Activated naive CD8-positive, alpha-beta T cell treated with anti-CD3 and anti-CD28 coated beads for 36 hours (primary cell): ENCODE data around the gene PHYHD1. TPM values are rescaled to one million over a fixed set of nuclear protein-coding genes. Genes with fewer than 3 reads are reported as not detected.

Experiments used
- DNase-seq: peaks from one replicate; pipeline ENCODE4 v3.0.0; 2021
- H3K27ac Mint-ChIP-seq: one replicate; pipeline ENCODE4 v1.8.0; 2022; ENCODE audit warnings: mild to moderate bottlenecking, moderate library complexity, mixed read lengths
- H3K27me3 Mint-ChIP-seq: one replicate; pipeline ENCODE4 v1.8.0; 2022; ENCODE audit warnings: mild to moderate bottlenecking, mixed read lengths
- H3K36me3 Mint-ChIP-seq: one replicate; pipeline ENCODE4 v1.8.0; 2021; ENCODE audit warnings: mild to moderate bottlenecking, mixed read lengths
- H3K4me1 Mint-ChIP-seq: one replicate; pipeline ENCODE4 v1.8.0; 2021; ENCODE audit warnings: mixed read lengths
- H3K4me3 Mint-ChIP-seq: one replicate; pipeline ENCODE4 v1.8.0; 2022; ENCODE audit warnings: mild to moderate bottlenecking, moderate library complexity, mixed read lengths
- H3K9me3 Mint-ChIP-seq: one replicate; pipeline ENCODE4 v1.8.0; 2022; ENCODE audit warnings: mixed read lengths
- total RNA-seq, 2 experiments: library from RNA; stranded (reverse); gene quantifications; one replicate each; pipeline ENCODE4 v1.2.3, GENCODE V29; 2021

The PHYHD1 gene
- total RNA-seq, 2 experiments from 2014 or later: 0.49 to 0.52 TPM

DNA sequence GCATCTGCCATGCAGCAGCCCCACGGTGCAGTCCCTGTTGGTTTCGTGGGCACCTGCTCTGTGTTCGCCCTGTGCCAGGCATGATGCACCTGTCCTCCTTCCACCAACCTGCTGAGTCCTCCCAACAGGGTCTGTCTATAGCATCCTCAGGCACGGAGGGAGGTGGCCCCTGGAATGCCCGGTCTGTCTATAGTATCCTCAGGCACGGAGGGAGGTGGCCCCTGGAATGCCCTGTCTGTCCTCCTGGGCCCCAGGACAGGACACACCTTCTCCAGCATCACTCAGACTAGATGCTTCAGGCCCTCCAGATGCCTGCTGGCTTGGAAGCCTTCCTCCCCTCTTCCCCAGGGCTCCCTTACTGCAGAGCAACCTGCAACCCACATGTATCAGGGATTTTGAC, 9.9 kb upstream of the PHYHD1 start:
- H3K4me3 Mint-ChIP-seq: no peak overlapping the region
- H3K27ac Mint-ChIP-seq: no peak overlapping the region
- H3K4me1 Mint-ChIP-seq: peaks cover 55% of the 10 kb centered on the region

DNA sequence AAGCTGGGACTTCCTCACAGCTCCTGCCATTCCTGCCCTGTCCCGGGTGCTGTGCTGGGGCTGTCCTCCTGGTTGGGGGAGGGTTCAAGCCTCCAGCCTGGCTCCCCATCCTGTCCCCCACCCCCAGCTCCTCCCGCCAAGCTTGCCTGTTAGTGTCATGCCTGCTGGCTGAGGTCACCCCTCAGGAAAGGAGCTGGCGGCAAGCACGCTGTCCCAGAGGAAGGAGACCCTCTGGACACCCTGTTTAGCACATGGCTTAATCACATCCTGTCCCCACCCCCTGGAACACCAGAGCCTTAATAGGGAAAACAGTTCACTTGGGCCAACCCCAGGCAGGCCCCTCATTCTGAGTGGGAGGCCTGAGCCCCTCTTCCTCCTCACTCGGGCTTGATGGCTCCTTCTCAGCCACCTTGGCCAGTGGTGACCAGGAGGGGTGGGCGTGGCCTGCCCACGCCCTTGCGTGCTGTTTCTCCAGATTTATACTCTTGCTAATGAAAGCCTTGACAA, 9.2 kb upstream of the PHYHD1 start:
- H3K36me3 Mint-ChIP-seq: peaks cover 31% of the 10 kb centered on the region
- no peaks in the 10 kb centered on the region for H3K9me3 Mint-ChIP-seq
- no peak overlapping the region for H3K27ac Mint-ChIP-seq
- no peak overlapping the region for H3K4me3 Mint-ChIP-seq
- no peaks in the 10 kb centered on the region for H3K27me3 Mint-ChIP-seq
- H3K4me1 Mint-ChIP-seq: peaks cover 52% of the 10 kb centered on the region
- no peak for DNase-seq

More for the DNA sequence above, 9.9 kb upstream of the PHYHD1 start:
- Mint-ChIP-seq H3K27me3 (no peaks in the 10 kb centered on the region), H3K36me3 (peaks cover 31% of the 10 kb centered on the region), H3K9me3 (no peaks in the 10 kb centered on the region)
- DNase-seq: no peak

DNA sequence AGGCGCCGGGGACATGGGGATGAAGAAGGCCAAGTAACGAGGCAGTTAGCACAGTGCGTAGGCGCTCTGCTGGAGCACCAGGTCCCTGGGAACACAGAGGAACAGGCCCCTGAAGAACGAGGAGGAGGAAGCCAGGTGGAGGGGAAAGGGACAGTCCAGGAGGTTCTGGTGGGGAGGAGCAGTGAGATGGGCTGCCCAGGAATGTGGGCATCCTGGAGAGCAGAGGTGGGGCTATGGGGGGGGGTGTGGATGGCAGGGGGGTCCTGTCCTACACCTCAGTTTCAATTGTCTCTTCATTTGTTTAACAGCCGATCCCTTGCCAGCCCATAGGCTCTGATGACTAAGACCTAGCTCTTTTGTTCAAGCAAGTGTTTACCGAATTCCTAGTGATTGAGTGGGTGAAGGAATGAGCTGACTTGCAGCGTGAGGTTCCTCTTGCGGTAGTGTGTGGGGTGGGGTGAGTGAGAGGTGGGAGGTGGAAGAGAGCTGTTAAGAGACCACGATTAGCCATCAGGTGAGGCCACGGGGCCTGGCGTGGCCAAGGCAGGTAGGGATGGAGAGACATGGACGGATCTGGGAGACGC, 8.4 kb upstream of the PHYHD1 start:
- no peaks in the 10 kb centered on the region for H3K27me3 Mint-ChIP-seq
- H3K4me1 Mint-ChIP-seq: peaks cover 50% of the 10 kb centered on the region
- no peak overlapping the region for H3K4me3 Mint-ChIP-seq
- no peak for DNase-seq
- no peaks in the 10 kb centered on the region for H3K9me3 Mint-ChIP-seq
- peaks cover 29% of the 10 kb centered on the region for H3K36me3 Mint-ChIP-seq
- H3K27ac Mint-ChIP-seq: peak overlapping the region; percentile 30

DNA sequence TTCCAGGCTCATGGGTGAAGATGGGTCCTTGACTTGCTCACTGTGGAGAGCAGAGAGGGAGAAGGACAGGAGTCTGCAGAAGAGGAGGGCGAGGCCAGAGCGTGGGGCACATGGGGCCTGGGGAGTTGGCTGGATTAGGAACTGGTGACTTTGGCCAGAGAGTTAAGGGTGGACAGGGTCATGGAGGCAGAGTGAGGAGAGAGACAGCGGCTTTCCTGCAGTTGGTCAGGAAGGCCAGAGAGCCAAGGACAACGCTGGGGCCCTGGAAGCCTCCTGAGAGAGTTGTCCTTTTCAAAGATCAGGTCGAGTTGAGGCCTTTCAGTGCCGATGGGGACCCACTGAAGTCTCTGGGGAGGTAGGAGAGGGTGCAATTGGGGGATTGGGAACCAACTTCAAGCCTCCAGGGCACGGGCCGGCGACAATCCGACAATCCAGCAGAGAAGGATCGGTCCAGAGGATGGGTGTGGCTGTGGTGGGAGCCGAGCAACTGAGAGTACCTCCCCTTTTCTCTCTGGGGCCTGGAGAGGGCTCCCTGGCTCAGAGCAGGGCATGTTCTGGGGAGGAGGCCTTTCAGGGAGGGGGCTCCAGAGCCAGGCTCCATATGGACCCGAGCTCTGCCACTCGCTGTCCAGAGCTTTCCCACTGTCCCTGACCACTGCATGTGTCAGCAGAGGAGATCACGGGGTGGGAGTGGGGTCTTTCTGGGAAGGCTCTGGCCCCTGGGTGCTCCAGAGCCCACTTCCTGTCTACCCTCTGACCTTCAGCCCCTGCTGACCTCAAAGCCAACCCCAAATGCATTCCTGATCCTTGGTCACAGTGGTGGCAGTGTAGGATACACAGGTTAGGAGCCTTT, 7.5 kb upstream of the PHYHD1 start:
- no peak overlapping the region for H3K4me3 Mint-ChIP-seq
- H3K36me3 Mint-ChIP-seq: peaks cover 22% of the 10 kb centered on the region
- H3K27me3 Mint-ChIP-seq: no peaks in the 10 kb centered on the region
- no peaks in the 10 kb centered on the region for H3K9me3 Mint-ChIP-seq
- peaks cover 50% of the 10 kb centered on the region for H3K4me1 Mint-ChIP-seq
- H3K27ac Mint-ChIP-seq: peak overlapping the region; percentile 30
- DNase-seq: no peak

DNA sequence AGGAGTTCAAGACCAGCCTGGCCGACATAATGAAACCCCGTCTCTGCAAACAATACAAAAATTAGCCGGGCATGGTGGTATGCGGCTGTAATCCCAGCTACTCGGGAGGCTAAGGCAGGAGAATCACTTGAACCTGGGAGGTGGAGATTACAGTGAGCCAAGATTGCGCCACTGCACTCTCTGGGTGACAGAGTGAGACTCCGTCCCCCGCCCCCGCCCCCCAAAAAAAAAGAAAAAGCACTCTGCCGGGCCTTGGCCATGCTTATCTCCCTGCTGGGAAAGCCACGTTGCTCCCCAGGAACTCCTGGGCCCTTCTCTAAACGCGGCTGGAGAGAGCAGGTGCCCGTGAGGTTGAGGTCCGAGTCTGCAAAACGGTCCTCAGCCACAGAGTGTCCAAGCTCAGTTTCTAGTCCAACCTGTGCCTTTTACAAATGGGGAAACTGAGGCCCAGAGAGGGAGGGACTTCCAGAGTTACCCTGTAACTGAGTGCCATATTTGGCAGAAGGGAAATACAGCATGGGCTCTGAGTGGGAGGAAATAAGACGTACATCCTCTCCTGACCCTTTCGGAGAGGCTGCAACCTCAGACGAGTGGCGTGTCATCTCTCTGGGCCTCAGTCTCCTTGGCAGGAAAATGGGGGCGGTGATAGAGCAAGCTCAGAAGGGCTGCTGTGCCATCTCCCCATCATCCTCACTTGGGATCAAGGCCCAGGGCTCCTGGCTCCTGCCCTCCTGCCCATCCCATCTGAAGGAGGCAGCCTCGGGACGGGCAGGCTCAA, 6.6 kb upstream of the PHYHD1 start:
- H3K9me3 Mint-ChIP-seq: no peaks in the 10 kb centered on the region
- DNase-seq: no peak
- peaks cover 14% of the 10 kb centered on the region for H3K36me3 Mint-ChIP-seq
- H3K4me1 Mint-ChIP-seq: peaks cover 50% of the 10 kb centered on the region
- no peak overlapping the region for H3K4me3 Mint-ChIP-seq
- H3K27me3 Mint-ChIP-seq: no peaks in the 10 kb centered on the region
- no peak overlapping the region for H3K27ac Mint-ChIP-seq

DNA sequence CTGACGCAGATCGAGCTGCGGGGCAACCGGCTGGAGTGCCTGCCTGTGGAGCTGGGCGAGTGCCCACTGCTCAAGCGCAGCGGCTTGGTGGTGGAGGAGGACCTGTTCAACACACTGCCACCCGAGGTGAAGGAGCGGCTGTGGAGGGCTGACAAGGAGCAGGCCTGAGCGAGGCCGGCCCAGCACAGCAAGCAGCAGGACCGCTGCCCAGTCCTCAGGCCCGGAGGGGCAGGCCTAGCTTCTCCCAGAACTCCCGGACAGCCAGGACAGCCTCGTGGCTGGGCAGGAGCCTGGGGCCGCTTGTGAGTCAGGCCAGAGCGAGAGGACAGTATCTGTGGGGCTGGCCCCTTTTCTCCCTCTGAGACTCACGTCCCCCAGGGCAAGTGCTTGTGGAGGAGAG, 4.6 kb upstream of the PHYHD1 start:
- no peak for DNase-seq
- Mint-ChIP-seq H3K27ac (no peak overlapping the region), H3K4me1 (peaks cover 36% of the 10 kb centered on the region), H3K36me3 (peaks cover 9% of the 10 kb centered on the region), H3K4me3 (no peak overlapping the region), H3K27me3 (no peaks in the 10 kb centered on the region), H3K9me3 (no peaks in the 10 kb centered on the region)

DNA sequence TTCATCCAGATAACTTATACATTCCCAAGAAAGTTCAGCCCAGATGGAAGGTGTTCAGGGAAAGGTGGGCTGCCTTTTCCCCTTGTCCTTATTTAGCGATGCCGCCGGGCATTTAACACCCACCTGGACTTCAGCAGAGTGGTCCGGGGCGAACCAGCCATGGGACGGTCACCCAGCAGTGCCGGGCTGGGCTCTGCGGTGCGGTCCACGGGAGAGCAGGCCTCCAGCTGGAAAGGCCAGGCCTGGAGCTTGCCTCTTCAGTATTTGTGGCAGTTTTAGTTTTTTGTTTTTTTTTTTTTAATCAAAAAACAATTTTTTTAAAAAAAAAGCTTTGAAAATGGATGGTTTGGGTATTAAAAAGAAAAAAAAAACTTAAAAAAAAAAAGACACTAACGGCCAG, 4.0 kb upstream of the PHYHD1 start:
- Mint-ChIP-seq H3K4me1 (peaks cover 31% of the 10 kb centered on the region), H3K36me3 (peaks cover 9% of the 10 kb centered on the region), H3K27me3 (no peaks in the 10 kb centered on the region), H3K9me3 (no peaks in the 10 kb centered on the region), H3K4me3 (no peak overlapping the region), H3K27ac (no peak overlapping the region)
- no peak for DNase-seq

DNA sequence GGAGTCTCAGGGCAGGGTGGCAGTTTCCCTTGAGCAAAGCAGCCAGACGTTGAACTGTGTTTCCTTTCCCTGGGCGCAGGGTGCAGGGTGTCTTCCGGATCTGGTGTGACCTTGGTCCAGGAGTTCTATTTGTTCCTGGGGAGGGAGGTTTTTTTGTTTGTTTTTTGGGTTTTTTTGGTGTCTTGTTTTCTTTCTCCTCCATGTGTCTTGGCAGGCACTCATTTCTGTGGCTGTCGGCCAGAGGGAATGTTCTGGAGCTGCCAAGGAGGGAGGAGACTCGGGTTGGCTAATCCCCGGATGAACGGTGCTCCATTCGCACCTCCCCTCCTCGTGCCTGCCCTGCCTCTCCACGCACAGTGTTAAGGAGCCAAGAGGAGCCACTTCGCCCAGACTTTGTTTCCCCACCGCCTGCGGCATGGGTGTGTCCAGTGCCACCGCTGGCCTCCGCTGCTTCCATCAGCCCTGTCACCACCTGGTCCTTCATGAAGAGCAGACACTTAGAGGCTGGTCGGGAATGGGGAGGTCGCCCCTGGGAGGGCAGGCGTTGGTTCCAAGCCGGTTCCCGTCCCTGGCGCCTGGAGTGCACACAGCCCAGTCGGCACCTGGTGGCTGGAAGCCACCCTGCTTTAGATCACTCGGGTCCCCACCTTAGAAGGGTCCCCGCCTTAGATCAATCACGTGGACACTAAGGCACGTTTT, 3.5 kb upstream of the PHYHD1 start:
- H3K9me3 Mint-ChIP-seq: no peaks in the 10 kb centered on the region

DNA sequence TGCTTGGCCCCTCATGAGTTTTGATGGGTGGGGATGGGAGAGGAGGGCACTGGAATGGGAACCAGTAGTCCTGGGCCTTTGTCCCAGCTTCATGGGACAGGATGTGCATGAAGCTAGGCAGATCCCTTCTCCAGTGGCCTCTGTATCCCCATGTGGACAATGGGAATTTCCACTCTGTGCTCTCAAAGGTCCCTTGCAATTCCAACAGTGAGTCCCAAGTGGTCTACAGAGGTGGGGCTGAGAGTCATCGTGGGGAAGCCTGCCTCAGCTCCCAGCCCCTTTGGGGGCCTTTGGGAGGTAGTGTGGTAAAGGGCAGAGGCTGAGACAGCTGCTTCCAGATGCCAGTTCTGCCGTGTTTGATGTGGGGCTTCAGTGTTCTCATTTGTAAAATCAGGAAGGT, 1.9 kb upstream of the PHYHD1 start:
- DNase-seq: no peak
- Mint-ChIP-seq H3K9me3 (no peaks in the 10 kb centered on the region), H3K36me3 (no peaks in the 10 kb centered on the region), H3K27me3 (no peaks in the 10 kb centered on the region), H3K4me3 (no peak overlapping the region), H3K27ac (peak overlapping the region; percentile 19), H3K4me1 (peaks cover 9% of the 10 kb centered on the region)

More for the DNA sequence above, 3.5 kb upstream of the PHYHD1 start:
- H3K4me3 Mint-ChIP-seq: no peak overlapping the region
- H3K27ac Mint-ChIP-seq: no peak overlapping the region
- DNase-seq: no peak
- H3K36me3 Mint-ChIP-seq: peaks cover 7% of the 10 kb centered on the region
- H3K27me3 Mint-ChIP-seq: no peaks in the 10 kb centered on the region
- peaks cover 25% of the 10 kb centered on the region for H3K4me1 Mint-ChIP-seq

DNA sequence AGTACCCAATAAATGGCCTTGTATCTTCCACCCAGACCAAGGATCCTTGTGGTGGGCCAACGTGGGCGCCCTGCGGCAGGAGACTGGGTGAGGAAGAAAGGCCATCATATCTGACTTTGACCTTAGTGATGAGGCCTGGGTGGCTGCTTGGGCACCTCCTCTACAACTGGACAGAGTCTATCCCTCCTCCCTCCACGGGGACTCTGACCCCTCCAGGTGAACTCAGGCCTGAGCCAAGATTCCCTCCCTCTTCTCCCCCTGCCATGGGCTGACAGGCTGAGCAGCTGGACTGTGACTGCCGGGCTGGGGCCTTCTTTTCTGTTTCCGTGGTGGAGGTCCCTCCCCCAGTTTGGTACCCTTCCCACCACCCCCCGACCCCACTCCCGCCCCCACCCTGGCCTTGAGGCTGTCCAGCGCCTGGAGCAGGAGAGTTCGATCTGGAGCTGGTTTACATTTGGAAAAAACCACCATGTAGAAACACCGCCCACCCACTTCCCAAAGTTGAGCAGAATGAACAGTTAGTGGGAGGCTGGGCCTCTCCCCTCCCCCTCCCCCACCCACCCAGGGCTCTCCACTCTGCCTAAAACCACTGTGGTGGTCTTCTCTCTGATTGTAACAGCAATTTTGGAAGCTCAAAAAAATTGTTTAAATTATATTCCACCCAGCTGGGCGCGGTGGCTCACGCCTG, 1.2 kb upstream of the PHYHD1 start:
- no peak overlapping the region for H3K27ac Mint-ChIP-seq
- H3K4me1 Mint-ChIP-seq: peaks cover 6% of the 10 kb centered on the region
- no peak overlapping the region for H3K4me3 Mint-ChIP-seq
- H3K36me3 Mint-ChIP-seq: no peaks in the 10 kb centered on the region
- no peaks in the 10 kb centered on the region for H3K27me3 Mint-ChIP-seq
- H3K9me3 Mint-ChIP-seq: no peaks in the 10 kb centered on the region
- no peak for DNase-seq

DNA sequence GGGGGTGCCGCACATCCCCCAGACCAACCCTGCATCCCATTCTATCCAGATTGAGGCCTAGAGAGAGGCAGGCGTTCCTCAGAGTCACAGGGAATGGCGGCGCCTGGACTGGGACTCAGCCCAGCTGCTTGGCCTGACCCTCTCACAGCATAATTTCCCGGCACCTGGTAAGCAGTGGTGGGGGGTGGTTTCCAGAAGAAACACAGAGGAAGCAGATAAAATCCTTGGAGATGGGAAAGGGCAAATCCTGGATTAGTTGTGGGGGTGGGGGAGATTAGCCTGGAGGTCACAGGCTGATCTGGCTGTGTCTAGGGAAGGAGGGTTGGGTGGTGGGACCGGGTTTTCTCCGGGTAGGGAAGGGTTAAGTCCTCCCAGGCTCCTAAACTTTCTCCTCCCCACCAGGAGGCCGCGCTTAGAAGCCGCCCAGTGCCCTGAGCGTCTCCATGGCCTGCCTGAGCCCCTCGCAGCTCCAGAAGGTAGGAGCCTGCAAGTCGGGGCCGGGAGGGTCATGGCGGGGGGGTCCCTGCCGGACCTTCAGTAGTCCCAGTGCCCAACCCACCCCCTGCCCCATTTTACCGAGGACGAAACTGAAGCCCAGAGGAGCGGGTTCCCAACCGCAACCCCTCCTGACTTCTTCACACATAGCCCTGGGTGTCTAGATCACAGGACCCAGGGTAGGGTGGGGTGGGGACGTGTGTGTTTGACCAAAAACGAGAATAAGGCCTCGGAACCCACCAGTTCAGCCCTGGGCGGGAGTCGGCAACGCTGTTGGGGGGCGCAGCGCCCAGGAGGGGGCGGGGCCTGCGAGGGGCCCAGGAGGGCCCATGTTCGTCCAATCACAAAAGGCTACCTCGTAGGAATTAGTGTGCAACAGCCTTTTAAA, 1.3 kb downstream of the PHYHD1 start:
- Mint-ChIP-seq H3K4me3 (peak overlapping the region; percentile 42), H3K27ac (no peak overlapping the region), H3K36me3 (no peaks in the 10 kb centered on the region), H3K9me3 (no peaks in the 10 kb centered on the region), H3K27me3 (no peaks in the 10 kb centered on the region), H3K4me1 (peaks cover 9% of the 10 kb centered on the region)
- DNase-seq: peak; percentile 57

DNA sequence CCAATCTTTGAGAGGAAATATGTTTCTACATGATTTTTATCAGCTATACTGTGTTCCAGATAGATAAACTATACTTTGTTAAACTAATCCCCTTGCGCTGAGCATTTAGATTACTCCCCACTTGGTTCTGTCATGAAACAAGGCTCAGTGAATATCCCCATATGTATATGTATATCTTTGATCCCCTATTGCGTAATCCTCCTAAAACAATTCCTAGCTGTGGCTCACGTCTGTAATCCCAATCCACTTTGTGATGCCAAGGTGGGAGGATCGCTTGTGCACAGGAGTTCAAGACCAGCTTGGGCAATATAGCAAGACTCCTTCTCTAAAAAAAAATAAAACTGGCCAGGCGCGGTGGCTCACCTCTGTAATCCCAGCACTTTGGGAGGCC, 2.7 kb downstream of the PHYHD1 start:
- H3K4me1 Mint-ChIP-seq: peaks cover 13% of the 10 kb centered on the region

DNA sequence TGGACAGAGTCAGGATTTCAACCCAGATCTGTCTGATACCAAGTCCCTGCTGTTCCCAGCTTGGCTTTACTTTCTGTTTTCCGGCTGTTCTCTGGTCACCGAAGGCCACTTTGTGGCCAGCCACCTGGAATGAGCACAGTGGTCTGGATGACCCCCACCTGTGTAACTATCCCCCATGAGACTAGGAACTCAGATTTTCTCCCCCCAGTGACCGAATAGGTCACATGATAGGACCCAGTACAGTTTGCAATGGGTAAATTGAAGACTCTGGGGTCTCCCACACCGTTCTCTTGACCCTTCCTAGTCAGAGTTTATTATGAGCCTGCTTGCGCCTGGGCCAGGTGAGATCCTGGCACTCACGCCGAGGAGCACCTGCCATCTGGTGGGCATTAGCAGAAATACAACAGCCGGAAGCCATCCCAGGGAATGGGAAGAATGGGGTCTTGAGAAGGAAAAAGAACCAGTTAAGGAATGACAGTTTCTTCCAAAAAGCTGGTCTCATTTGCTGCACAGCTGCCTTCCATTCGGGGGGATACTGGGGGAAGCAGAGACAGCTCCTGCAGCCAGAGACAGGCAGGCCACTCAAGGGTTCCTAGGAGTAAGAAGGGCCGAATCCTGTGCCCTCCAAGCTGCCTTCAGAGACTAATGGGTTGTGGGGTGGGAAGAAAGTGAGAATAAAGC, 7.1 kb downstream of the PHYHD1 start:
- Mint-ChIP-seq H3K27me3 (no peaks in the 10 kb centered on the region), H3K9me3 (no peaks in the 10 kb centered on the region), H3K27ac (no peak overlapping the region), H3K4me1 (peaks cover 7% of the 10 kb centered on the region), H3K36me3 (no peaks in the 10 kb centered on the region), H3K4me3 (no peak overlapping the region)
- DNase-seq: peak; percentile 28

More for the DNA sequence above, 2.7 kb downstream of the PHYHD1 start:
- Mint-ChIP-seq H3K27ac (no peak overlapping the region), H3K36me3 (no peaks in the 10 kb centered on the region), H3K9me3 (no peaks in the 10 kb centered on the region), H3K27me3 (no peaks in the 10 kb centered on the region), H3K4me3 (no peak overlapping the region)
- no peak for DNase-seq
